ENCODE data around the gene CIITA.

DNA sequence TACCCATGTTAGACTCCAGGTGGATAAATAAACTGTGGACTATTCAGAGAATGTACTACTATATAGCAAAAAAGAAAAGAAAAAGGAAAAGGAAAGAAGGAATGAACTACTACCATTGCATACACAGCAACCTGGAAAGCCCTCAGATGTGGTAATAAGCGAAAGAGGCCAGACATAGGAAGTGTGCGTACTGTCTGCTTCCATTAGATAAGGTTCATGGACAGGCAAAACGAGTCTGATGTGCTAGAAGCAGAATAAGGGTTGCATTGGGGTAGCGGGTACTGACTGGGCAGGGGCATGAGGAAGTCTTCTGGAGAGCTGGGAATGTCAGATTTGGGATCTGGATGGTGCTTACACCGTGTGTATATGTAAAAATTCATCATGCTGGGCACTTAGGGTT is 89.1 kb downstream of the CIITA start:
- TF ChIP-seq, protein P1, sequence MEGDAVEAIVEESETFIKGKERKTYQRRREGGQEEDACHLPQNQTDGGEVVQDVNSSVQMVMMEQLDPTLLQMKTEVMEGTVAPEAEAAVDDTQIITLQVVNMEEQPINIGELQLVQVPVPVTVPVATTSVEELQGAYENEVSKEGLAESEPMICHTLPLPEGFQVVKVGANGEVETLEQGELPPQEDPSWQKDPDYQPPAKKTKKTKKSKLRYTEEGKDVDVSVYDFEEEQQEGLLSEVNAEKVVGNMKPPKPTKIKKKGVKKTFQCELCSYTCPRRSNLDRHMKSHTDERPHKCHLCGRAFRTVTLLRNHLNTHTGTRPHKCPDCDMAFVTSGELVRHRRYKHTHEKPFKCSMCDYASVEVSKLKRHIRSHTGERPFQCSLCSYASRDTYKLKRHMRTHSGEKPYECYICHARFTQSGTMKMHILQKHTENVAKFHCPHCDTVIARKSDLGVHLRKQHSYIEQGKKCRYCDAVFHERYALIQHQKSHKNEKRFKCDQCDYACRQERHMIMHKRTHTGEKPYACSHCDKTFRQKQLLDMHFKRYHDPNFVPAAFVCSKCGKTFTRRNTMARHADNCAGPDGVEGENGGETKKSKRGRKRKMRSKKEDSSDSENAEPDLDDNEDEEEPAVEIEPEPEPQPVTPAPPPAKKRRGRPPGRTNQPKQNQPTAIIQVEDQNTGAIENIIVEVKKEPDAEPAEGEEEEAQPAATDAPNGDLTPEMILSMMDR (IDR thresholded peaks at IDR 0.05): no peak
- no peak for TF ChIP-seq POLR2A (IDR thresholded peaks at IDR 0.05)

Data from Peyer's patch (tissue), 4 donors.